Activated CD4-positive, alpha-beta T cell treated with anti-CD3 and anti-CD28 coated beads, Interleukin-2, amount 50 U/mL, for 48 hours (primary cell): ENCODE results near the gene ARHGAP22.

ENCODE experiments used
- DNase-seq, 2 experiments: peaks; one replicate each; pipeline ENCODE4 v3.0.0-alpha.2; 2020

Gene ARHGAP22

DNA sequence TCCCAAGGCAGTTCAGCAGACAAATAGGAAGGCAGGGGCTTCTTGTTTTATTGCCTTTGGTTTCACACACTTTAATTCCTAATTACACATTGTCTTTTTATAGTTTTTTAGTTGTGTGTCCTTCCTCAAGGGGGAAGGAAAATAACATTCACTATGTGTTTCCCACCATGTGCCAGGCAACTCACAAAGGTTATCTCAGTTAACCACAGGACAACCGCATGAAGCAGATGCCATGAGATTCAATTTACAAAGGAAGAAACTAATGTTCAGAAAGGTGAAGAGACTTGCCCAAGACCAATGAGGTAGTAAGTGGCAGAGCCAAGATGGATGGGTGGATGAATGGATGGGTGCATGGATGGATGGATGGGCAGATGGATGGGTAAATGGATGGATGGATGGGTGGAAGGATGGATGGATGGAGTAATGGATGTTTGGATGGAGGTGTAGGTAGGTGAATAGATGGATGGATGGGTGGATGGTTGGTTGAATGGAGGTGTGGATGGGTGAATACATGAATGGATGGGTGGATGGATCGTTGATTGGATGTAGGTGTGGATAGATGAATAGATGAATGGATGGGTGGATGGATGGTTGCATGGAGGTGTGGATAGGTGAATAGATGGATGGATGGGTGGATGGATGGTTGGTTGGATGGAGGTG, 77.9 kb downstream of the ARHGAP22 start:
- DNase-seq = no peak

DNA sequence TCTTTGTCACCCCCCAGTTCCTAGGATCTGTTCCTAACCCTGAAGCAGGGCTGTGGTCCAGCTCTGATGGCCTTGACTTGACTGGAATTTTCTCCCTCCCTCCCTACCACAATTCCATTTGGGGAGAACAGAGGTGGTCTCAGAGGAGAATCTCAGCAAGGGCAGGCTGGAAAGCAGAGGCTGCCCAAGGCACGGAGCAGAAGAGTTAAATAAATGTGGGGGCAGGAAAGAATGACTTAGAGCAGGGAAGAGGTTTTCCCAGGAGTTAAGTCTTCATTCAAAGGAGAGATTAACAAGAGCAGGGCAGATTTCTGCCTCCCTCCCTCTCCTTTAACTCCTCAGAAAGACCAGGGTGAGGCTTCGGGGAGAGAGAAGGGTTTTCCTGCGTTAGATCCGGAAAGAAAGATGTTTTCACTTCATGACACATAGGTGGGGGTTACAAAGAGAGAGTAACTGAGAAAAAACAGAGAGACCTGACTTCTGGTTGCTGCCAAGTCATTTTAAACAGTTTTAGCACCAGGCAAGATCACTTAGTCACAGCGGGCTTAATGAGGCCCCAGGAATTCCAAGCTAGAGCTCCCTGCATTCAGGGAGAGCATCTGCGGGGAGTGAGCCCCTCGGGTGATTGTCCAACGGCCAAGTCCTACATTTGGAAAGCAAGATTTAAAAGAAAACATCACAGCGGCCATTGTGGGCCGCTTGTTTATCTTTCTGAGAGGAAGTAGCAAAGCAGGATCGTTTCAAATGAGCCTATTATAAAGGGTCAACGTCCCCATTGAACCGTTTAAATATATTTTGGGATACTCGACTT, 78.7 kb downstream of the ARHGAP22 start:
- no peak for DNase-seq

DNA sequence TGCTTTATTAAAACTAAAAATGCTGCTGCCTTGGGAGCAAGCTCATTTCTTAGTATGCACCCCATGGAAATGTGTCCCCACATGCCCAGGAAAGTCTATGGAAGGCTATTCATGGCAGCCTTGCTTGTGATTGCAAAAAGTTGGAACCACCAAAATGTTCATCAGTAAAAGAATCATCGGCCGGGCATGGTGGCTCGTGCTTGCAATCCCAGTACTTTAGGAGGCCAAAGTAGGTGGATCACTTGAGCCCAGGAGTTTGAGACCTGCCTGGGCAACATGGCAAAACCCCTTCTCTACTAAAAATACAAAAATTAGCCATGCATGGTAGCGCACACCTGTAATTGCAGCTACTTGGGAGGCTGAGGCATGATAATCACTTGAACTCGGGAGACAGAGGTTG, 79.8 kb downstream of the ARHGAP22 start:
- no peak for DNase-seq

DNA sequence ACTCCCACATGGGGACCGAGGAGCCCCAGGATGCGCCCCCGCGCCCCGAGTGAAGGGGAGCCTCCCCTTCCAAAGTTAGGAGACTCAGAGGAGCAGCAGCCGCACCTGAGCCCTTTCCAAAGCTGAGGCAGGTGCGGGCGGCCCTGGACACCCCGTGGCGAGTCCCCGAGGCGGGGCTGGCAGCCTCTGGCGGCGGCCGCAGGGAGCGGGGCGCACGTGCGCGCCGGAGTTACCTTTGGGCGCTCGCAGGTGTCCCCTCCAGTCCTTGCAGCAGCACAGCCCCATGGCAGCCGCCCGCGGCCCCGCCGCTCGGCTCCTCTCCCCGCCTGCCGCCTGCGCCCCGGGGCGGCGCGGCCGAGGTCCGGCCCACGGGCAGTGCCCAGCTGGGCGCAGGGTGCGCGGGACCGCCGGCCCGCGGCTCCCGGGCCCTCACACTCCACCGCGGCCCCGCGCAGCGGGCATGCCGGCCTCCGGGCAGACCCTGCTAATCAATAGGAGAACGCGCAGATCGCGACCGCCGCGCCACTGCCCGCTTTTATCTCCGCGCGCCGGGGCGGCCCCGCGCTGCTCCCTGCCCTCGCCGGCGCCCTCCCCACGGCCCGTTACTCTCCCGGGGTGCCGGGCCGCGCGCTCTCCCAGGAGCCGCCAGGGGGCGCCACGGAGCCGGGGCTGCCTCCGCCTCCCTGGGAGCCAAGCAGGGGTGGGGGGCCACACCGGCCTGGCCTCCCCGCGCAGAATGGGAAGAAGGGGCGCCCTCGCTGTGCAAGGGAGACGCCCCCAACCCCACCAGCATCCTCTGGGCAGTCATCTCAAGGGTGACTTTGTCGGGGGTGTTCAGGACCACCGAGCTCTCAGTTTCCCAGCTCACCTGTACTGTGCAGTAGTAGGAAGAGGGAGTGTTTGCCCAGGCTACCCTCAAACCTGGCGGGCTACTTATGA, 80.8 kb downstream of the ARHGAP22 start:
- peak; percentile 21 to 28 for DNase-seq

DNA sequence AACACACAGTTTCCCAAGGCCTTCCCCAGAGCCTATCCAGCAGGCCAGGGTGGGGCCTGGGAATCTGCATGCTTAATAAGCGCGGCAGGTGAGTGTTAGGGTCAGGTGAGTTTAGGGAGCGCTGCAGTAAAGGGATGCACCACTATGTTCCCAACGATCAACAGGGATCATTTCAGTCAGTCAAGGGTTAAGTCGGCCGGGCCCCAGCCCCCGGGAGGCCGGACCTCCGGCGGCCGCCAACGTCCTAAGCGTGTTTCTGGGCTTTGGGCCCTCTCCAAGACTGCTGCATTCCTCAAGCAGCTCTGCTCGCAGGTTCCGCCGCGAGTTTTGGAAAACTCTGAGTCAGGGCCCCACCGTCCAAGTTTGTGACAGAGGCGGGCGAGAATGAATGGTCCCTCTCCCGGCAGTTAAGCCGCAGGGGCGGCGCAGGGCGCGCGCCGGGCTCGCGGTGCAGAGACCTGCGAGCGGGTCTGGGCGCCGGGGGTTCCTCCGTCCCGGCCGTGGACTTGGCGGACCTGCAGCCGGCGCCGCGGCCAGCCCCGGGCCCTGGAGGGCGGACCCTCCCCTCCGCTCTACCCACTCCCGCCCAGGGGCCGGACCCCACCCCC, 81.6 kb downstream of the ARHGAP22 start:
- DNase-seq = no peak

DNA sequence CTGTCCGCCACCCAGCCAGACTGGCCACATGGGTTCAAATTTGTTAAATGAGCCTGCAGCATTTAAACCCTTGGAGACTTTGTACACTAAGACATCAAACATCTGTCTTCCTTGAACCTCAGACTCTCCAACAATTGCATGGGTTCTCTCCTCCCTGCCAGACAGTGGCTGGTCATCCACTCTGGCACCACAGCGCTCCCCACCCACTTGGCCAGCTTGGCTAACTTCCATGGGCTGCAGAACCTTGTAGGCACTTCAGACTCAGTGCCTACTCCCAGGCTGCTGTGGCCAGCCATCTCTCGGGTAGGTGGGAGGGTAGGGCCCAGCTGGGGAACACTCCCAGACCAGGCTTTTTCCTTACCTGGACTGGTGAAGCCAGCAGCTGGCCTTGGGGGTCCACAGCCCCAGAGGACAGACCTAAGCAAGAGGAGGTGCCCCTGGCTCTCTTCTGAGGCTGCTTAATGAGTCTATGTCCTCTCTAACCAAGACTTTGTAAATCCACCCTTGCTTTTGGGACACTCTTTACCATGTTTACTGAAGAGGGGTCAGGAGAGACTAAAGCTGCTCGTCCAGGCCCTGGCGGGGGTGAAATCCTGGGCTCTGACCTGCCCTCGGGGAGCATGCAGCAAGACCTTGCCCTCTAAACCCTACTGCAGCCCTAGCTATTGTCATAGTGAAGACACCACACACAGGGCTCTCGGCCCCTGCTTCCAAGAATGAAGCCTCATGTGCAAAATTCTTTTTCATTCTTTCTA, 82.7 kb downstream of the ARHGAP22 start:
- DNase-seq = no peak

DNA sequence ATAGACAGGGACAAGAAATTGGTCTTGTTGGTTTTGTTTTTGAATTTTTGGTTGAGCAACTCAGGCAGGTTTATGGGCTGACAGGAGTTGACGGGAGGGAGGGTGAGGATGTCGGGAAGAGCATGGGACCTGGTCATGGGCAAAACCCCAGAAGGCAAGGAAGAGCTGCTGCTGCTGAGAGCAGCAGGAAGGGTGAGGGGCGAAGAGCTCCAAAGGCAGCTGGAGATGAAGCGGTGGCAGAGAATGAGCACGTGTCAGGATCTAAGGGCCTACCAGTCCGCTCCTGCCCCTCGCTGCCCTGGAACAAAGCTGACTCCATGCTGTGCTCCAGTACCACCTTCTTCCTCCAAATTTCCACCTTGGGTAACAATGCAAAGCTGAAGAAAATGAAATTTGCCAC, 84.3 kb downstream of the ARHGAP22 start:
- no peak for DNase-seq

DNA sequence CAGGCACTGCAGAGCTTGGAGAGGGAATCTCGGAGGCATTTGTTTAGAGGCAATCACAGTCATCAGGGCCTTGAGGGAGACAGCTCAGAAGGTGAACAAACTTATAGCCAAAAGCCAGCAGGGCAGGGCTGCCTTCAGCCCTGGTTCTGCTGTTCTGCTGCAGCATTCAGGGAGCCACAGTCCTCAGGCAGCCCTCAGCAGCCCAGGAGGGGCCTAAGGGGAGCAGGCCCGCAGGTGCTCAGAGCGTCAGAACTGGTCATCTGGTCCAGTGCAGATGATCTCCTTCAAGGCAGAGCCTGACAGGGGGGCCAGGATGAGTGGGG, 84.7 kb downstream of the ARHGAP22 start:
- DNase-seq = no peak

DNA sequence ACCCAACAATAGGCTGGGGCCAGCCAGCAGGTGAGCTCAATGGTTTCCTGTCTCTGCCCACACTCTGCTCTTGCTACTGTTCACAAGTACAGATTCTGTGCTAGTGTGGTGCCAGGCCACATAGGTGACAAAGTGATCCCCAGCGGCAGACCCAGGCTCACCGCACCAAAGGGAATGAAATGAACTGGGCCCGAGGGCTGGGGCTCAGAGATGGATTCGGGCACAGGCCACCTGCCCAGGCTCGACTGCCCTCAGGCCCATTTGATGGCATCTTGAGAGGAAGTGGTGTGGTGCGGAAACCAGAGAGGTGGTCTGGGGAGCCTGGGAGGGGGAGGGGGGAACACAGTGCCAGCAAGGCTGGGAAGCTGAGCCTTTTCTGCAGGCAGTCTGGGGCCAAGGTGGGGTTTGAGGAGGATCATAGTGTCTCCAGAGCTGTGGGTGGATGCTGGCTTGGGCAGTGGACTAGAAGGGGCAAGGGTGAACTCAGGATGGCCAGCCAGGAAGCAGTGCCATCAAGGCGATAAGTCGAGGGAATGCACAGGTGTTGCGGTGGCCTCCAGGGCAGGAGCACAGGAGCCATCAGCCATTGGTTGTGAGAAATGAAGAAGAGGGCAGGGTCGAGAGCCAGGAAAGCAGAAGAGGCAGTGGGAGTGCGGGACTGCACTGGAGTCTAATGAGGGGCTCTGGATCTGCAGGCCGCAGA, 85.2 kb downstream of the ARHGAP22 start:
- no peak for DNase-seq

DNA sequence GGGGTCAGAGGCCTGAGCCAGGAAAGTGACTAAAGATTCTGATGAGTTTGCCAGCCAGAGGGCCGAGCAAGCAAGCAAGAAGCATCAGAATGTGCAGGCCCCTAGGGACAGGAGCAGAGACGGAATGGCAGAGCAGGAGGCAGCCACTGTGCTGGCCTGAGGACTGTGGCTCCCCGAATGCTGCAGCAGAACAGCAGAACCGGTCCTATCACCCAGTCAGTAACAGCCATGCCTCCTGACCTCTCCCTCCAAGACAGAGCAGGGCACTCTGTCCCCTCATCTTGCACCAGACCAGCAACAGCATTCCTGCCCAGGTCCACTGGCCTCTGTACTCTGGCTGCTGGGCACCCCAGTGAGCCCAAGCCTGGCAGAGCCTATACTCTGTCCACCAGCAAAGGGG, 85.9 kb downstream of the ARHGAP22 start:
- DNase-seq = no peak

DNA sequence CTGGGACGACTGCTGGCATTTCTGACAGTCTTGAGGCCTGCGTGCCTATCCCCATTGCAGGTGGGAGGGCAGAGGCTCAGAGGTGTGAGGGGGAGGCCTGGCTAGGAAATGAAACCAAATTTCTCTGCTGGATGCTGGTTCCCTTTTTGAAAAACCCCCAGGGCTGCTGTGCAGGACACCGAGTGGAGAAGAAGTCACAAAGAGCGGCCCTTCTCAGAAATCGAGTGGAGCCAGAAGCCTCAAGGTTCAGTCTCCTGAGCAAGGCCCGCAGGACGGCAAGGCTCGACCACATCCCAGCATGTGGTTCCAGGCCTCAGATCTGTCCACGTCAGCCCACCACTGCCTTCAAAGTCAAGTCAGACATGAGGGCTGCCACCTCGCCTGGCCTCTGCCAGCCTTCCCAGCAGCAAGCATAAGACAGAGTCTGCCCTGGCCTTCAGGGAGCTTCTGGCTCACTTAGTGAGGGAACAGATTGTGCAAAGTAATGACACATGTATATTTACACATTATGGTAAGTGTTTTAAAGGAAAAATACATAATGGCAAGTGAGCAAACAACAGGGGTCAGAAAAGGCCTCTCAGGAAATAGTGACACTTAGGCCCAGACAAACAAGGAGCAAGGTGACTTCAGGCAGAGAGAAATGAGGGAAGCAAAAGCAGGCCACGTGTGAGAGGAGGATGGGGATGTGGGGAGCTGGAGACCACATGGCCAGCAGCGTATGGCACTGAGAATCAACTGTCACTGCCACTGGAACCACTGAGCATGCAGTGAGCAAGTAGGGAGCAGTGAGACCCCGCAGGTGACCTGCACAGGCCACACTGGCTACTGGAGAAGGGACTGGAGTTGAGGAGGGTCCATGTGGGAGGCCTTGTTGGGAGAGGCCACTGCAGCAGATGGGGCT, 86.7 kb downstream of the ARHGAP22 start:
- no peak for DNase-seq

DNA sequence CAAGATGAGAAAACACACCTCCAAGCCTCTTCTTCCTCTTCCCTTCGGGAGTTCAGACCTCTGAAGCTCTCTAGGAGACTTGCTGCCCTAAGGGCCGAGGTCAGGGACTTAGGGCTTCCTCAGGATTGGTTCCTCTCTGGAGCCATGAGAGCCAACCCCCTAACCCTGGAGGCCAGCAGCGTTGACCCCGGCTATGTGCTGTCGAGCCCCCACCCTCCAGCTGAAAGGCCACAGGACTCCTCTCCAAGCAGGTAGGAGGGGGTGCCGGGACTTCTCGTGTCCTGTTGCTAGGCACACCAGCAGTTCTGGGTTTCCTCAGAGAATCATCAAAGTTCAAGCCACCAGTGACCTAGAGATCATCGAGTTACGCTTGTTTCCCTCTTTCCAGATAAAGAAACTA, 87.4 kb downstream of the ARHGAP22 start:
- DNase-seq = no peak

DNA sequence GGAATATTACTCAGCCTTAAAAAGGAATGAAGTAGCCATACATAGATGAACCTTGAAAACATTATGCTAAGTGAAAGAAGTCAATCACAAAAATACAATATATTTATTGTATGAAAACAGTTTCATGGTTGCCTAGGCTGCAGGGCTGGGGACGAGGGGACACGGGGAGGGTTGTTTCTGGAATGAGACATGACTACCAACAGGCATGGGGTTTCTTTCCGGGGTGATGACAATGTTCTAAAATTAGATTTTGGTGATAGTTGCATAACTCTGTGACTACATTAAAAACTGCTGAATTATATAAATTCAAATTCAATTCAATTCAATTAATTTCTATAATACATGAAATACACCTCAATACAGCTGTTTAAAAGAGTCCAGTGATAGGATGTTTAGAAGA, 88.0 kb downstream of the ARHGAP22 start:
- no peak for DNase-seq

DNA sequence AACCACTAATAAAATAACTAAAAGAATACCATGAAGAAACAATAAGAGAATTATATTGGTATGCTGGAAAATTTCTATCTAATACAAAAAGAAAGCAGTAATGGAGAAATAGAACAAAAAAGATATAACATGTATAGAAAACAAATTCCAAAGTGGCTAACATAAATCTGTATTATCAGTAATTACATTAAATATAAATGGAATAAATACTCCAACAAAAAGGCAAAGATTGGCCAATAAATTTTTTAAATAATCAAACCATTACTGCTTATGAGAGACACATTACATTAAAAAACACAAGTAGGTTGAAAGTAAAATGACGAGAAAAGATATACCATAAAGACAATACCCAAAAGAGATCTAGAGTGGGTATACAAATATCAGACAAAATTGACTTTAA, 90.0 kb downstream of the ARHGAP22 start:
- no peak for DNase-seq

DNA sequence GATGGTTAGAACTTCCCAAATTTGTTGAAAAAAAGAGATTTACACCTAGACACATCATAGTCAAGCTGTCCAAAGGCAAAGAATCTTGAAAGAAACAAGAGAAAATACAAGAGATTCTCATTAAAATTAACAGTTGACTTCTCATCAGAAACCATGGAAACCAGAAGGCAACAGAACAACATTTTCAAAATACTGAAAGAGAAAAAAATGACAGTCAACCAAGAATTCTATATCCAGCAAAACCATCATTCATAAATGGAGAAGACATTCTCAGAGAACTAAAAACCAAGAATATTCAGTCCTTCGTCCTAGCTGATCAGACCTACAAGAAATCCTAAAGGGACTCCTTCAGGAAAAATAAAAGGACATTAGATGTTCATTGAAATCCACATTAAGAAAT, 90.6 kb downstream of the ARHGAP22 start:
- no peak for DNase-seq

DNA sequence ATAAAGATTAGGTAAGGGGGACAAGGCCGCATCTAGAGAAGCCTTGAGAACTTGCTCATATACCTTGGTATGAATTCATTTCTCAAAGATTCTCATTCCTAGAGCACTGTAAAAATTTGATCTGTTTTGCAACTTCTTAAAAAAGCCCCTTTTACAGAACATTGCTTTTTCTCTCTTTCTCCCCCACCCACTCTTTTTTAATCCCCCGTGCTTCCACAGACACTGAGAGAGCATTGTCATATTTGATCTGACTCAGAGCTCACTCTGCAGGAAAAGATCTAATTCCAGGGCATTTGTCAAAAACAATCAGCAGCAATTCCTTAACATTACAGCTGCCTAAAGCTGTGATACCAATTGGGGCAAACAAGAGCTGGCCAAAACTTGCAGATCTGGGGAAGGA, 92.0 kb downstream of the ARHGAP22 start:
- DNase-seq = no peak

DNA sequence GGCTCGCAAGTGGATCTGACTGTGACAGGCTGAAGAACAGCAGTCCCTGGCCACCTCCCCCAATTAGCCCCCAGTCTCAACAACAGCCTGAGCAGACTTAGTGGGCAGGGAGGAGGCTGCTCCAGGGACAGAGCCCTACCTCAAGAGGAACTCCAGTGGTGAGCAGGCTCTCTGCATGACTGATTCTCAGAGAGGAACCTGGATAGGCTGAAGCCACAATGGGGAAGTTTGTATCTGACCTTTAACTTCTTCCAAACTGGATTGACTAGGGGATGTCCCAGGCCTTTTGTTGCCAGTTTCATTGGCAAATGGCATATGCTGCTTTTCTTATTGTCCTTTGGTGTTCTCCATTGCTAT, 93.0 kb downstream of the ARHGAP22 start:
- no peak for DNase-seq

DNA sequence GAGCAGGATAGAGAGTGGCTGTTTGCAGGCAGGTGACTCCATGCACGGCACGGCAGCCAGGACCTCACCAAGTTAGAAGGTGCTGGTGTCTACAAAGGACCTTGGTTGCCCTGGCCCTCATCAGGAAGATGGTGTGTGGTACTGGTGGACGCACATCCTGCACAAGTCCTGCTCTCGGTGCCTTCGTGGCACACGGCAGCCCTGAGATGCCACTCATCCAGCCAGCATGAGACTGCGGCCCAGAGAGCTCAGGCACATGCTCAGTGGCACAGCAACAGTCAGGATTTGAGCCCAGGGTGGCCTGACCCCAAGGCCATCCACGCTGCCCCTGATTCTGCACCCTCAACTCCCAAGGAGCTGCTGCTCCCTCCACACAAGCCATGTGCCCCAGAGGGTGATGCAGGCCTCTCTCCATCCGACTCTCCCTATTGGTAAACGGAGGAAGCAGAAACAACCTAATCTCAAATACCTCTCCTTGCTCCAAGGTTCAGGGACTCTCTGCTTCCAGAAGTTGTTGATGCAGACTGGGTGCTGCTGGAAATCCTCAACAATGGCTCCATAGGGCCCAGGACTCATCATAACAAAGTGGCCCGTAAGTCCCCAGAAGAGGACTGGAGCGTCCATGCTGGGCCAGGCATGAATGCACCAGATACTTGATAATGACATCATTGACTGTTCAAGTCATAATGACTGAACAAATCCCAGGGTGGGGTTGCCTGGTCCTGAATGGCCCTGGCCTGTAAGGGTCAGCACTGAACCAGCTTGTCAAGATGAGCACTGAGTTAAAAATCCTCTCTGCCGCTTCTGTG, 93.6 kb downstream of the ARHGAP22 start:
- DNase-seq = no peak

DNA sequence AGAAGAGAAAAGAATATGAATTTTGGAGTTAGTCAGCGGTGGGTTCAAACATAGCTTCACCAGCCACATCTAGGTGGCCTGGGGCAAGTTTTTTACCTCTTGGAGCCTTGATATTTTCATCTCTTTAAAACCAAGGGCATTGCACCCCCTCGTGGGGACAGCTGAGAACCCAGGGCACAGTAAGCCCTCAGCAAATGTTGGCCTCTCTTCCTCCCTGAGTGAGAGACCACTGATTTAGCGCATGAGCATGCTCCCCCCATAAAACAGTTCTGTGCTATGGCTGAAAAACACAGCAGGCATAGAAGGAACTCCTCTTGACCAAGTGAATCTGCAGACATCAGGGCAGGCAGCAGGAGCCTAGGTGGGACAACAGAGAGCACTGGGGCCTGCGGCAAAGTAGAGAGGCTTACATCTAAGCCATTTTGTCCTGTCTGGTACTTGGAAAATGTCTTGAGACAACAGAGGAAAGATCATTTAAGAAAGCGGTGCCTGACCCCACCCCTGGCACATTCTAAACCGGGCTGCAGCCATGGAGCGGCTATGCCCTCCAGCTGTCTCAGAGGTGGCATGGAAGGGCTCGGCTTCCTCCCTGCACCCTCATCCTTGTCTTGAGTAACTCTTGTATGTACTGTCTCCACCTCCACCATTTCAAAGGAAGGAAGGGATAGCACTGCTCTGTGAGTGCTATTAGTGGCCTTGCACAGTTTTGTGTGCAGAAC, 94.7 kb downstream of the ARHGAP22 start:
- no peak for DNase-seq
